Activated T-helper 2 cell treated with anti-CD3 and anti-CD28 coated beads, Interferon-gamma antibody, Interleukin-2, Interleukin-4, amounts not matched to agents 10 μg/mL and 5 μg/mL and 100 μg/mL, durations not matched to agents 14 hours and 24 hours and 36 hours (primary cell): ENCODE measurements around the gene MAPKAP1. TPM values are rescaled to one million over a fixed set of nuclear protein-coding genes. Genes with fewer than 3 reads are reported as not detected.

ENCODE experiments used
- DNase-seq: peaks from one replicate; pipeline ENCODE4 v3.0.0; 2021; ENCODE audit warnings: low spot score
- H3K27ac Mint-ChIP-seq: one replicate; pipeline ENCODE4 v1.8.0; 2021; ENCODE audit warnings: mixed read lengths
- H3K27me3 Mint-ChIP-seq: one replicate; pipeline ENCODE4 v1.8.0; 2021; ENCODE audit warnings: low read depth, mixed read lengths
- H3K36me3 Mint-ChIP-seq: one replicate; pipeline ENCODE4 v1.8.0; 2021; ENCODE audit warnings: low read depth, mixed read lengths
- H3K4me1 Mint-ChIP-seq: one replicate; pipeline ENCODE4 v1.8.0; 2021; ENCODE audit warnings: low read depth, mixed read lengths
- H3K4me3 Mint-ChIP-seq: one replicate; pipeline ENCODE4 v1.8.0; 2021; ENCODE audit warnings: low read depth, mild to moderate bottlenecking, moderate library complexity, mixed read lengths
- H3K9me3 Mint-ChIP-seq: one replicate; pipeline ENCODE4 v1.8.0; 2021; ENCODE audit warnings: mixed read lengths
- intact Hi-C: fragments of 100-400 bp; cut with micrococcal nuclease; formaldehyde crosslinking; loops from one replicate; pipeline ENCODE4 v1.15.1; 2023
- total RNA-seq: library from RNA; stranded (reverse); gene quantifications from 2 replicates; pipeline ENCODE4 v1.2.3, GENCODE V29; 2022

The MAPKAP1 gene
- total RNA-seq = 77.9 and 83.8 TPM in 2 replicates

DNA sequence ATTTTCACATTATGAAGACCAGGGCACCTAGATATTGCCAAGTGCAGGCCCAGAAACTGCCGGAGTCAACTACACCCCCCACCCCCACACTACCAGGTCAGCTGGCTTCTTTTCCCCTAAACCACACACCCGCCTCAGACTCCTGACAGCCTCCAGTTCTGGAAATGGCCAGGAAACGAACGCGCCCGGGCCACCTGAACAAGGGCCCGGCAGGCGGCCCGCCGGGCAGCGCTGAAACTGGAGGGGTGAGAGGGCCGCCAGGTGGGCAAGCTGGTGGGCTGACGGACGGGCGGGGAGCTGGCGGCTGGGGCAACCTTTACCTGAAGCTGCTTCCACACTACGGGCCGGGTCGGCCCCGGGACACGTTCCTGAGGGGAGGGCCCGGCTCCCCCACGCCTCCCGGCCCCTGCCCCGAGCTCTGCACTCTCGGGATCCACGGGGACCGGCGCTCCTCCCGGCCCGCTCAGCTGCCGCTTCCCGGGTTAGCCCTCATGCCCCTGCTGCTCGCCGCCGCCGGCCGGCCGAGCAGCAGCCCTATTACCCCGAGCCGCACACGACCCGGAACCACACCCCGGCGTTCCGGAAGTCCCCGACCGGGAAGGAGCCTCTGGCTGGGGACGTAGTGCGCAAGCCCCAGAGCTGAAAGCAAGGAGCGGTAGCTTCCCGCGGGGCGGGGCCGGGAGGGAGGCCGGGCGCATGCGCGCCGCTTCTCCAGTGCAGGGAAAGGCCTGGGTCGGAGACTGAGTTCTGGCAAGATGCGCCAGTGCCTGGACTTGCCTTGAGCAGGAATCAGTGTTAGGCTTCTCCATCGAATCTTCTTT lies at the start of gene MAPKAP1:
TSS of gene MAPKAP1 (minus strand) at position 558 of the 821 bp plus-strand sequence. CDS start 34,634 bp downstream, outside the sequence.
- H3K9me3 Mint-ChIP-seq = no peaks in the 10 kb centered on the region
- H3K4me1 Mint-ChIP-seq = peaks cover 29% of the 10 kb centered on the region
- peak within 1 kb of the TSS; percentile 85 for H3K4me3 Mint-ChIP-seq
- peak; percentile 89 for DNase-seq
- no peaks in the 10 kb centered on the region for H3K27me3 Mint-ChIP-seq
- intact Hi-C loops = loop anchor here (1.0 to 2.0 kb wide), 2 partner anchors 39 to 56 kb away; no protein-coding TSS in a partner anchor
- H3K27ac Mint-ChIP-seq = peak within 1 kb of the TSS; percentile 78
- peaks cover 19% of the 10 kb centered on the region for H3K36me3 Mint-ChIP-seq

DNA sequence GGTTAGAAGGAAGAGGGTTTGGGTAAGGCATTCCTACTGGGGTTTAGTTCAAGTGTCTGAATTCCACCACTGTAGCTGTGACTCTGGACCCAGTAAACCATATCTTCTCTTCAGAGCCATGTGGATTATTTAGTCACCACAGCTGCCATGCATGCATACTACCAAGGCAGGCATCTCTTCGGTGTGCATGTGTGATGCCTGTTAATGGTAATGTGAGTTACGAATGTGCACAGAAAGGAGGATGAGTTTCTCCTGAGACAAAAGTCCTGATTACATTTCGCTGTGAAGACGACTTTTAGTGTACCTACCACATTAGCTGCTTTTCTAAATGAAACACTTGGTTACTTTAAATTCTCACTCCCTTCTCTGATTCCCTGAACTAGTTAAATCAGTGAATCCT lies 49.5 kb upstream of the MAPKAP1 start:
- no peak overlapping the region for H3K27ac Mint-ChIP-seq
- peaks cover 33% of the 10 kb centered on the region for H3K4me1 Mint-ChIP-seq
- H3K4me3 Mint-ChIP-seq = no peak overlapping the region
- peaks cover 24% of the 10 kb centered on the region for H3K36me3 Mint-ChIP-seq
- no peaks in the 10 kb centered on the region for H3K9me3 Mint-ChIP-seq
- intact Hi-C loops = no loop called here
- H3K27me3 Mint-ChIP-seq = no peaks in the 10 kb centered on the region
- no peak for DNase-seq

DNA sequence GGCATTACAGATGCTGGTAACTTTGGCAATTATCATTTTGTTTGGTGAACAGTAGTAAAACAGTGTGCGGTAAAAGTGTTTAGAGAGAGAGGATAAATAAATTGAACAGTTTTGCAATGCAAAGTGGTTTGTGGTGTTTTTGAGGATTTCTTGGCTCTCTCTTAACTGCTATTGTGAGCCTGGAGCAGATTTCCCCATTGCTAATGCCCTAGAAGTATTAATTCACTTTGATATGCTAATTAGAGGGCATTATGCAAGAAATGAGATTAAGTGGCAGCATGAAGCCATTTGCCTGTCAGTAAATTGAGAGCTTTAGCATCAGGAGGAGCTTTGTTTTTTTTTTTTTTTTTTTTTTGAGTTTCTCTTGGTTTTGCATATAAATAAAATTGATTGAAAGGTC lies 48.3 kb upstream of the MAPKAP1 start:
- H3K9me3 Mint-ChIP-seq = no peaks in the 10 kb centered on the region
- DNase-seq = no peak
- H3K4me3 Mint-ChIP-seq = no peak overlapping the region
- peaks cover 41% of the 10 kb centered on the region for H3K4me1 Mint-ChIP-seq
- intact Hi-C loops = no loop called here
- no peaks in the 10 kb centered on the region for H3K27me3 Mint-ChIP-seq
- no peak overlapping the region for H3K27ac Mint-ChIP-seq
- H3K36me3 Mint-ChIP-seq = peaks cover 34% of the 10 kb centered on the region

GRCh38 chr9:125754096-125754495 lies 47.1 kb upstream of the MAPKAP1 start:
- Mint-ChIP-seq H3K9me3 (no peaks in the 10 kb centered on the region), H3K4me1 (peaks cover 44% of the 10 kb centered on the region), H3K4me3 (no peak overlapping the region), H3K27me3 (no peaks in the 10 kb centered on the region), H3K36me3 (peaks cover 40% of the 10 kb centered on the region), H3K27ac (no peak overlapping the region)
- DNase-seq = no peak
- intact Hi-C loops = no loop called here

GRCh38 chr9:125752070-125752628 lies 45.1 kb upstream of the MAPKAP1 start:
- intact Hi-C loops = no loop called here
- Mint-ChIP-seq H3K27me3 (no peaks in the 10 kb centered on the region), H3K9me3 (no peaks in the 10 kb centered on the region), H3K36me3 (peaks cover 44% of the 10 kb centered on the region), H3K4me3 (no peak overlapping the region), H3K4me1 (peaks cover 43% of the 10 kb centered on the region), H3K27ac (no peak overlapping the region)
- no peak for DNase-seq

DNA sequence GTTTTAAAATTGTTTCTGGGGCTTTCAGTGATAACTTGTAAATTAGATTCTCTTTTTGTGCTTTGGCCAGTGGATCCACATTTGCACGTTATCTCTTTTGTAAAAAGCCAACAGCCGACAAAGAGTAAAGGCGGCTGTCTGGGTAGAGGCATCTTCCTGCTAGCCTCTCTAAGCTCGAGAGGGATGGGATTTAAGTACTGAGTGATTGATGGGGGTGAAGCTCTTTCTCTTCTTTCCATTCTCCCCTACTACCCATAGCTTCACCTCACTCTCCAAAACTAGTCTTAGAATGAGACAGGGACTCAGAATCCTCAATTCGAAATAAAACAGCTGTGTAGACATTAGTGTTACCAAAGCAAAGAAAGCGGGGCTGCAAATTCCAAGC lies 43.6 kb upstream of the MAPKAP1 start:
- intact Hi-C loops = no loop called here
- peaks cover 38% of the 10 kb centered on the region for H3K36me3 Mint-ChIP-seq
- H3K4me3 Mint-ChIP-seq = peak overlapping the region; percentile 3
- no peak for DNase-seq
- H3K27me3 Mint-ChIP-seq = peaks cover under 1% of the 10 kb centered on the region
- no peak overlapping the region for H3K27ac Mint-ChIP-seq
- peaks cover 44% of the 10 kb centered on the region for H3K4me1 Mint-ChIP-seq
- no peaks in the 10 kb centered on the region for H3K9me3 Mint-ChIP-seq

DNA sequence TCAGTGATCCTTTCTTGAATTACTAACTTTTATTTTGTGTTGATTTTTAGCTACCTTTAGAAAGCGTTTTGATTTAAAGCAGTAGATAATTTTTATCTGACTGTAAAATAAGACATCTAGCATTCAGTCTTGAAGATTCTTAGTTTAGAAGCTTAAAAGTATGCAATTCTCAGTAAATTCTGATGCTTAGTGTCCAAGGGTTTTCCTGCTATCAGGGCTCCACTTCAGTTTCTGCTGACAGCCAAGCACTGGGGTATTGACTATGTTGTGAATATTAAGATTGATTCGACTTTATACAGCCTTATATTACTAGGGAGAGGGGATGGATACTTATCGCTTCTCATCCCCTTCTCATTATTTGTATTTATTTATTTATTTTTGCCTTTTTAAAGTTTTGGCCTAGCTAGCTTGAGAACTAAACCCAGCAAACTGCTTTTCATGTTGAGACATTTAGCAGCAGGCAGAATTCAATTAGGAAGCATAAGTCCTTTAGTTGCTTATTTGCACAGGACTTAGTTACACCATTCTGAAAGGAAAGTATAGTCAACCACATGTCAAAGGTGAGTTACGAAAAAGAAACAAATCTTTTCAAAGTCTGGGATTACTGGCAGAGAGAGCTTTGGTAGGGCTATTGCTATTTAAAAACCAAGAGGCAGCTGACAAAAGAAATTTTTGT lies 43.1 kb upstream of the MAPKAP1 start:
- intact Hi-C loops = loop anchor here (5.0 to 10.0 kb wide), 3 partner anchors 75 to 103 kb away; no protein-coding TSS in a partner anchor
- H3K4me1 Mint-ChIP-seq = peaks cover 46% of the 10 kb centered on the region
- H3K27ac Mint-ChIP-seq = no peak overlapping the region
- peaks cover 34% of the 10 kb centered on the region for H3K36me3 Mint-ChIP-seq
- DNase-seq = no peak
- no peaks in the 10 kb centered on the region for H3K9me3 Mint-ChIP-seq
- no peak overlapping the region for H3K4me3 Mint-ChIP-seq
- peaks cover 6% of the 10 kb centered on the region for H3K27me3 Mint-ChIP-seq

- Mint-ChIP-seq H3K27me3 (peaks cover 12% of the 10 kb centered on the region), H3K4me1 (peaks cover 49% of the 10 kb centered on the region), H3K27ac (no peak overlapping the region), H3K36me3 (peaks cover 34% of the 10 kb centered on the region), H3K4me3 (peak overlapping the region; percentile 85), H3K9me3 (no peaks in the 10 kb centered on the region)
- intact Hi-C loops = loop anchor here (5.0 to 10.0 kb wide), 3 partner anchors 75 to 103 kb away; no protein-coding TSS in a partner anchor
- DNase-seq = no peak
These were observed 42.4 kb upstream of the MAPKAP1 start for GRCh38 chr9:125749287-125749935.

- H3K9me3 Mint-ChIP-seq = no peaks in the 10 kb centered on the region
- peak overlapping the region; percentile 70 for H3K27ac Mint-ChIP-seq
- H3K4me1 Mint-ChIP-seq = peaks cover 45% of the 10 kb centered on the region
- peaks cover 29% of the 10 kb centered on the region for H3K36me3 Mint-ChIP-seq
- peak; percentile 13 for DNase-seq
- peak overlapping the region; percentile 85 for H3K4me3 Mint-ChIP-seq
- intact Hi-C loops = loop anchor here (5.0 to 10.0 kb wide), 3 partner anchors 76 to 104 kb away; no protein-coding TSS in a partner anchor
- H3K27me3 Mint-ChIP-seq = peaks cover 15% of the 10 kb centered on the region
These were observed 41.6 kb upstream of the MAPKAP1 start for GRCh38 chr9:125748446-125749099.

DNA sequence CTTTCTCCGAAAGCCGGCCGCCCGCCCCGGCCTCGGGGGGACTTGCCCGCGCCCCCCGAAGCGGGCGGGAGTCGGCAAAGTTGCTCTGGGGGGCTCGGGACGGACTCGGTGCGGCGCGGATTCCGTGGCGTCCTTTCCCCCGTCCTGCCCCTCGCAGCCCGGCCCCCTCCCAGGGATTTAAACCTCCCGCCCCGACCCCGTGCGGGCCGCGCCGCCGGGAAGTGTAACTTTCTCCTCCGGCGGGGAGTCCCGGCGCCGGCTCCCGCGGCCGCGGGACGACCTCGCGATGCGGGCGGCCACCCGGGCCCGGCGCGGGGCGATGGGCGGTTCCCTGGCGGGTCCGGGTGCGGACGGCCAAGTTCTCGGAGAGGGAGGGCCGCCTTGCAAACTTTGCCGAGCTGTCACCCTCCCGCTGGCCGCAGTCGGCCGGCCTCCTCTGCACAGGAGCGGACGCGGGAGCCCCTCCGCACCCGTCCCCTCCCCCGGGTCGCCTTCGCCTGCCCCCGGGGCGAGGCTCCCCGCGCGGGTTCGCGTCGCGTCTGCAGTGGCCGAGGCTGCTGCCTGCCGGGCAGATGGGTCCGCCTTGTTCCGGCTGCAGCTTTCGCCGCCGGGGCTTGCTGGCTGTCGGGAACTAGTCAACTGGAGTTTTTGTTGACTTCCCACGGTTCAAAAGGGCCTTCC lies 40.9 kb upstream of the MAPKAP1 start:
- peak overlapping the region; percentile 85 for H3K4me3 Mint-ChIP-seq
- DNase-seq = peak; percentile 27
- peaks cover 29% of the 10 kb centered on the region for H3K36me3 Mint-ChIP-seq
- H3K9me3 Mint-ChIP-seq = no peaks in the 10 kb centered on the region
- H3K4me1 Mint-ChIP-seq = peaks cover 45% of the 10 kb centered on the region
- H3K27ac Mint-ChIP-seq = no peak overlapping the region
- intact Hi-C loops = loop anchor here (2.0 to 10.0 kb wide), 4 partner anchors 77 to 113 kb away; no protein-coding TSS in a partner anchor
- peaks cover 20% of the 10 kb centered on the region for H3K27me3 Mint-ChIP-seq

DNA sequence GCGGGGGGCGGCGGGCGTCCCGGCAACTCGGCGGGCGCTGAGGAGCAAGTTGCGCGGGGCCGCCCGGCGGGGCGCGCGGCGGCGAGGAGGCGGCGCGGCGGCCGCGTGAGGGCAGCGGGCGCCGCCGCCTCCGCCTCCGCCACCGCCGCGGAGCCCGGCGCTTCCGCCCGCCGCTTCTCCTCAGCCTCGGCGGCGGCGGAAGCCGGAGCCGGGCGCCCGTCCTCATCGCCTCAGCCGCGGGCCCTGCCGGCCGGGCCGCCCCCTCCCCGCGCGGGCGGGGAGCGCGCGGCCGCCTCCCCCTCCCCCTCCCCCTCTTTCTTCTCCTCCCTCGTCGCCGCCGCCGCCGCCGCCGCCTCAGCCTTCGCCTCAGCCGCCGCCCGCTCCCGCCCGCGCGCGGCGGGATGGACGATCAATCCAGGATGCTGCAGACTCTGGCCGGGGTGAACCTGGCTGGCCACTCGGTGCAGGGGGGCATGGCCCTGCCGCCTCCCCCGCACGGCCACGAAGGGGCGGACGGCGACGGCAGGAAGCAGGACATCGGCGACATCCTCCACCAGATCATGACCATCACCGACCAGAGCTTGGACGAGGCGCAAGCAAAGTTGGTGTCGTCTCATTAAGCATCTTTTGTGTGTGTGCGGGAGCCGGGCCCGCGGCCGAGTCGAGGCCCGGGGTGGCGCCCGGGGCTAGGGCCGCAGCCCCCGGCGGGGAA lies 40.2 kb upstream of the MAPKAP1 start, which contains the start of gene PBX3:
TSS of gene PBX3 (plus strand) at position 321 of the 712 bp plus-strand sequence.
- Mint-ChIP-seq H3K4me3 (peak within 1 kb of the TSS; percentile 85), H3K4me1 (peaks cover 44% of the 10 kb centered on the region), H3K27me3 (peaks cover 24% of the 10 kb centered on the region), H3K9me3 (no peaks in the 10 kb centered on the region), H3K27ac (peak within 1 kb of the TSS; percentile 95), H3K36me3 (peaks cover 25% of the 10 kb centered on the region)
- intact Hi-C loops = loop anchor here (2.0 to 10.0 kb wide), 4 partner anchors 78 to 112 kb away; no protein-coding TSS in a partner anchor
- DNase-seq = peak; percentile 29
